KBM-7 (cell line): ENCODE data around the gene PCBD2.
"Not testable (repeated sequence)": the region's sequence is repeated elsewhere in the genome, so short reads cannot be mapped to it uniquely, and the experiment has no call there.

ENCODE experiments used
- DNase-seq: peaks from one replicate; pipeline ENCODE4 v3.0.0-alpha.2; 2015
- in situ Hi-C: fragments of 300-500 bp; cut with MboI; formaldehyde crosslinking; loops from 2 replicates; pipeline ENCODE4 v1.14.3; 2020; ENCODE audit warnings: low sequenced_read_pairs, low pct_unique_long_range_greater_than_20kb, mixed read lengths

The PCBD2 gene

GRCh38 chr5:134904610-134905245 lies at the start of gene PCBD2:
PCBD2 (plus strand) TSS chr5:134905131; CDS start chr5:134905140, 9 bp downstream.
- in situ Hi-C loops, result no loop called here
- DNase-seq, result peak; percentile 96

GRCh38 chr5:134856465-134856864 lies 48.5 kb upstream of the PCBD2 start:
- DNase-seq, in situ Hi-C loops: not testable (repeated sequence)

- in situ Hi-C loops, result no loop called here
- no peak for DNase-seq
These were observed 47.5 kb upstream of the PCBD2 start for GRCh38 chr5:134857401-134857800.

GRCh38 chr5:134864707-134865106 lies 40.2 kb upstream of the PCBD2 start:
- in situ Hi-C loops, result no loop called here
- DNase-seq, result no peak

DNA sequence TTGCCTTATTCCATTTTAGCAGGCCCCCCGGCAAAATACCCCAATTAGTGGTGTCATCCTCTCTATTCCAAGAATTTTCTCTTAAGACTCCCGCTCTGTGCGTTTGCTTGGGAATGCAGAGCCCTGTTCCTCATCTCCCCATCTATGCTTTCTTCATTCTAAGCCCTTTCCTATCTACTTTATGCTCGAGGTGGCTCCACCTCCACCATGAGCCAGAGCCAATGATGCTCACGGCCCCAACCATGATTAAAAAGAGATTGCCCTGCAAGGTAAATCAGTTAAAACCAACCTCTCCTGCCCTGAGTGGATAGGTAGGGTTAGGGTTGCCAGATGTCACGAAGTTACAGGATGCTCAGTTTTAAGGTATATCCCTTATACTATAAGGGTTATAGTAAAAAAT lies 31.4 kb upstream of the PCBD2 start:
- no peak for DNase-seq
- in situ Hi-C loops, result no loop called here

- DNase-seq, result peak; percentile 86
These were observed 30.7 kb upstream of the PCBD2 start, which contains the start of gene TXNDC15 for GRCh38 chr5:134873987-134874830. TXNDC15 (plus strand) TSS chr5:134874371; CDS start chr5:134874428, 57 bp downstream.

GRCh38 chr5:134874831-134875655 lies 29.9 kb upstream of the PCBD2 start:
- in situ Hi-C loops, result no loop called here
- DNase-seq, result peak; percentile 52

More at GRCh38 chr5:134873987-134874830, 30.7 kb upstream of the PCBD2 start, which contains the start of gene TXNDC15:
- in situ Hi-C loops, result no loop called here

- in situ Hi-C loops, result no loop called here
- DNase-seq, result no peak
These were observed 27.8 kb upstream of the PCBD2 start for GRCh38 chr5:134877159-134877558.

DNA sequence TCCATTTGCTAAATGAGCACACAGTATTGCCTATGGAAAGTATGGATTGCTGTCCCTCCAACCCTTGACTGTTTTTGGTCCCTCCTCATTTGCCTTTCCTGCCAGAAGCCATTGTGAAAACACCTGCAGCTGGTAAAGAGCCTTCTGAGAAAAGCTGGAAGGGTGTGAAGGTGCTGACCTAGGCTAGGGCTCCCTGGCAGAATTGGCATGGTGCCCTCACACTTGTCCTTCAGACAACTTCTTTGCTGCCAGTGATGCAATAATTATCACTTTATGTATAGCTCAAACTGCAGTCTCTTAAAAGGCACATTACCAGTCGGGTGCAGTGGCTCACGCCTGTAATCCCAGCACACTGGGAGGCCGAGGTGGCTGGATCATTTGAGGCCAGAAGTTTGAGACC lies 26.5 kb upstream of the PCBD2 start:
- in situ Hi-C loops, result no loop called here
- no peak for DNase-seq

DNA sequence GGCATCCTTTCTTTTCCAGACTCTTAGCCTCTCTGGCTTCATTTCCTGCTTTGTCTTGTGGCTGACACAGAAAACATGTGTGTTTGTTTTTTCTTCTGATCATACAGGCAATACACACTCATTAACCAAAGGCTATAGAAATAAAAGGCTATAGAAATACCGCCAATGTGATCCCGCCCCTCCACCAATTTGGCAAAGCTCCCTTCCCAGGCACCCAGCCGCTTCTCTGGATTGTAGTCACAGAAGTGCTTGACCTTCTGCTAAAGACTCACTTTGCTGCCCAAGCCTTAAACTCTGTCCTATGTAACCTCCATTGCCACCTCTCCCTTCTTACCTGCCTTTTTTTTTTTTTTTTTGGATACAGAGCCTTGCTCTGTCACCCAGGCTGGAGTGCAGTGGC lies 25.5 kb upstream of the PCBD2 start:
- DNase-seq, result no peak
- in situ Hi-C loops, result no loop called here

DNA sequence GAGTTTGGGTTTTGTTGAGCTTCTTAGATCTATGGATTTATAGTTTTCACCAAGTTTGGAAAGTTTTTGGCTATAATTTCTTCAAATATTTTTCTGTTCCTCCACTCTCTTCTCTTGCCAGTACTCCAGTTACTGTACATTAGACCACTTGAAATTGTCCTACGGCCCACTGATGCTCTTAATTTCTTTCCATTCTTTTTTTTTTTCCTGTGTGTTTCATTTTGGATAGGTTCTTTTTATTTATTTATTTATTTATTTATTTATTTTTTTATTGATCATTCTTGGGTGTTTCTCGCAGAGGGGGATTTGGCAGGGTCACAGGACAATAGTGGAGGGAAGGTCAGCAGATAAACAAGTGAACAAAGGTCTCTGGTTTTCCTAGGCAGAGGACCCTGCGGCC lies 24.0 kb upstream of the PCBD2 start:
- DNase-seq, in situ Hi-C loops: not testable (repeated sequence)

GRCh38 chr5:134881711-134882110 lies 23.2 kb upstream of the PCBD2 start:
- DNase-seq, in situ Hi-C loops: not testable (repeated sequence)

GRCh38 chr5:134887593-134888159 lies 17.3 kb upstream of the PCBD2 start:
- in situ Hi-C loops, result no loop called here
- DNase-seq, result no peak

GRCh38 chr5:134889335-134889734 lies 15.6 kb upstream of the PCBD2 start:
- in situ Hi-C loops, result no loop called here
- DNase-seq, result no peak

GRCh38 chr5:134891473-134891872 lies 13.5 kb upstream of the PCBD2 start:
- in situ Hi-C loops, result no loop called here
- DNase-seq, result no peak

DNA sequence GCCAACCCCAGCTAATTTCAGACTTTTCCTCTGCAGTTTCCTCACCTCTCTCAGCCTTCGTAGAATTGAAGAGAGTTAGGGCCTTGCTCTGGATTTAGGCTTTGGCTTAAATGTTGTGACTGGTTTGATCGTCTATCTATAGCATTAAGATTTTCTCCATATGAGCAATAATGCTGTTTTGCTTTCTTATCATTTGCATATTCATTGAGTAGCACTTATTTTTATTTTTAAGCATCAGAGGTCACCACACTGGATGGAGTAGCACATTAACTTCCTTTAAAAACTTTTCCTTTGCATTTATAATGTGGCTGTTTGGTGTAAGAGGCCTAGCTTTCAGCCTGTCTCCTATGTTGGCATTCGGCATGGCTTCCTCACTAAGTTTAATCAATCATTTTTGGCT lies 12.6 kb upstream of the PCBD2 start:
- no peak for DNase-seq
- in situ Hi-C loops, result no loop called here

- no peak for DNase-seq
These were observed 12.0 kb upstream of the PCBD2 start for GRCh38 chr5:134892926-134893325.

DNA sequence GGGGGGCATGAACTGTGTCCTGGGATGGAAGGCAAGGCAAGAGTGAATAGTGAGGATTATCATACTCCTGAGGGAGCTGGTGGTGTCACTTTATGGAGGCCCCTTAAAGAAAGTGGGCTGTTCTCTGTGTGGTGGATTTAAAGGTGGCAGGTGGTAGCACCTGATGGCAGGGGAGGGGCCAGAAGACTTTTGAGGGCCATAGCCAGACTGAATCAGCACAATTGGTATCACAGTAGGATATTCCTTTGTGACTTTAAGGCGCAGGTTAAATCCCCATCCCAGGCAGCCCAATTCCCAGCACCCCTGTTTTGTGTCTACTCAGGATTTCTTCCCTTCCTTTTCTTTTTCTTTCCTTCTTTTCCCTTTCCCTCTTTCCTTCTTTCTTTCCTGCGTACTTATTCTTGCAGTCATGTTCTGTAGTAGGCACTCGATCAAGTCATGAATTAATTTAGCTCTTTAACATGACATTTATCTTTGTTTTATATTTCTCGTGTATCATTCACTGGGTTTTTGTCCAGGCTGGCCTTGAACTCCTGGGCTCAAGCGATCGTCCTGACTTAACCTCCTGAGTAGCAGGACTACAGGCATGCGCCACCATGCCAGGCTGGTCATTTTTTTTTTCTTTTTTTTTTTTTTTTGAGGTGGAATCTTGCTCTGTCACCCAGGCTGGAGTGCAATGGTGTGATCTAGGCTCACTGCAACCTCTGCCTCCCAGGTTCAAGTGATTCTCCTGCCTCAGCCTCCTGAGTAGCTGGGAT lies 11.0 kb upstream of the PCBD2 start:
- in situ Hi-C loops, result no loop called here
- DNase-seq, result no peak

More at GRCh38 chr5:134892926-134893325, 12.0 kb upstream of the PCBD2 start:
- in situ Hi-C loops, result no loop called here
